GM13976 (cell line): ENCODE measurements around the gene RAB26.

Experiments used
- DNase-seq: peaks from one replicate; pipeline ENCODE4 v3.0.0; 2012; ENCODE audit warnings: low spot score
- CTCF ChIP-seq: IDR thresholded peaks from 2 replicates; pipeline ENCODE4 v1.5.1; 2012; ENCODE audit warnings: borderline replicate concordance, mild to moderate bottlenecking; ENCODE audit not compliant: insufficient read depth; ENCODE audit errors: extremely low read depth, missing control alignments, control extremely low read depth
- in situ Hi-C: fragments of 300-500 bp; cut with MboI; formaldehyde crosslinking; loops from one replicate; pipeline ENCODE4 v1.12.0; 2022; ENCODE audit warnings: low sequenced_read_pairs, mixed read lengths, inconsistent platforms; ENCODE audit not compliant: unreplicated experiment

RAB26 gene

GRCh38 chr16:2186505-2186904, 38.1 kb downstream of the RAB26 start:
- no peak for TF ChIP-seq CTCF
- in situ Hi-C loops, result no loop called here
- no peak for DNase-seq

GRCh38 chr16:2187212-2187611, 38.8 kb downstream of the RAB26 start:
- in situ Hi-C loops, result no loop called here
- TF ChIP-seq CTCF, result no peak
- DNase-seq, result no peak

GRCh38 chr16:2188395-2188794, 40.0 kb downstream of the RAB26 start:
- TF ChIP-seq CTCF, result no peak
- in situ Hi-C loops, result no loop called here
- no peak for DNase-seq

- in situ Hi-C loops, result no loop called here
- TF ChIP-seq CTCF, result no peak
- no peak for DNase-seq
Observed at GRCh38 chr16:2189252-2189893, 40.9 kb downstream of the RAB26 start.

GRCh38 chr16:2190002-2190658, 41.7 kb downstream of the RAB26 start:
- in situ Hi-C loops, result no loop called here
- no peak for DNase-seq
- TF ChIP-seq CTCF, result no peak

- in situ Hi-C loops, result no loop called here
- no peak for TF ChIP-seq CTCF
- no peak for DNase-seq
Observed at GRCh38 chr16:2190659-2191445, 42.4 kb downstream of the RAB26 start.
